Stimulated activated CD4-positive, alpha-beta T cell treated with anti-CD3 and anti-CD28 coated beads, Interleukin-15, amount 100 ng/mL, for 48 hours (primary cell): ENCODE results near the gene FREM2.

ENCODE experiments used
- DNase-seq, 2 donors: peaks; one replicate each; pipeline ENCODE4 v3.0.0-alpha.2; 2020; ENCODE audit warnings: low read depth in 2 of 2

The FREM2 gene

GRCh38 chr13:38758277-38758676 is 71.4 kb downstream of the FREM2 start:
- no peak for DNase-seq

- DNase-seq, result no peak
Observed at GRCh38 chr13:38759390-38759789, 72.5 kb downstream of the FREM2 start.

GRCh38 chr13:38763446-38764381 is 76.8 kb downstream of the FREM2 start:
- no peak for DNase-seq

GRCh38 chr13:38766799-38767198 is 79.9 kb downstream of the FREM2 start:
- DNase-seq, result no peak

GRCh38 chr13:38767506-38768265 is 80.8 kb downstream of the FREM2 start:
- DNase-seq, result no peak

GRCh38 chr13:38769526-38769925 is 82.6 kb downstream of the FREM2 start:
- no peak for DNase-seq

GRCh38 chr13:38775085-38775484 is 88.2 kb downstream of the FREM2 start:
- no peak for DNase-seq

- DNase-seq, result no peak
Observed at GRCh38 chr13:38777347-38778119, 90.7 kb downstream of the FREM2 start.

GRCh38 chr13:38781539-38781938 is 94.7 kb downstream of the FREM2 start:
- DNase-seq, result no peak

- DNase-seq, result no peak
Observed at GRCh38 chr13:38784036-38784880, 97.4 kb downstream of the FREM2 start.

- DNase-seq, result no peak
Observed at GRCh38 chr13:38785042-38785441, 98.2 kb downstream of the FREM2 start.

- no peak for DNase-seq
Observed at GRCh38 chr13:38785490-38785889, 98.6 kb downstream of the FREM2 start.

- no peak for DNase-seq
Observed at GRCh38 chr13:38787550-38787949, 100.7 kb downstream of the FREM2 start.

GRCh38 chr13:38796890-38797289 is 110.0 kb downstream of the FREM2 start:
- DNase-seq, result no peak

GRCh38 chr13:38803531-38803930 is 116.7 kb downstream of the FREM2 start:
- DNase-seq, result no peak

GRCh38 chr13:38804061-38804460 is 117.2 kb downstream of the FREM2 start:
- DNase-seq, result no peak

GRCh38 chr13:38804536-38804935 is 117.7 kb downstream of the FREM2 start:
- no peak for DNase-seq

- DNase-seq, result no peak
Observed at GRCh38 chr13:38814331-38814730, 127.5 kb downstream of the FREM2 start.

- no peak for DNase-seq
Observed at GRCh38 chr13:38819053-38819452, 132.2 kb downstream of the FREM2 start.

GRCh38 chr13:38819596-38819995 is 132.7 kb downstream of the FREM2 start:
- no peak for DNase-seq
